ENCODE data around the gene METTL3. TPM values are rescaled to one million over a fixed set of nuclear protein-coding genes. Genes with fewer than 3 reads are reported as not detected.

The METTL3 gene
- total and polyA plus RNA-seq, 2 of the 13 experiments (the other 11 are each of a cell fraction or from before 2014, with no cell fraction given), result 123 to 130 TPM

DNA sequence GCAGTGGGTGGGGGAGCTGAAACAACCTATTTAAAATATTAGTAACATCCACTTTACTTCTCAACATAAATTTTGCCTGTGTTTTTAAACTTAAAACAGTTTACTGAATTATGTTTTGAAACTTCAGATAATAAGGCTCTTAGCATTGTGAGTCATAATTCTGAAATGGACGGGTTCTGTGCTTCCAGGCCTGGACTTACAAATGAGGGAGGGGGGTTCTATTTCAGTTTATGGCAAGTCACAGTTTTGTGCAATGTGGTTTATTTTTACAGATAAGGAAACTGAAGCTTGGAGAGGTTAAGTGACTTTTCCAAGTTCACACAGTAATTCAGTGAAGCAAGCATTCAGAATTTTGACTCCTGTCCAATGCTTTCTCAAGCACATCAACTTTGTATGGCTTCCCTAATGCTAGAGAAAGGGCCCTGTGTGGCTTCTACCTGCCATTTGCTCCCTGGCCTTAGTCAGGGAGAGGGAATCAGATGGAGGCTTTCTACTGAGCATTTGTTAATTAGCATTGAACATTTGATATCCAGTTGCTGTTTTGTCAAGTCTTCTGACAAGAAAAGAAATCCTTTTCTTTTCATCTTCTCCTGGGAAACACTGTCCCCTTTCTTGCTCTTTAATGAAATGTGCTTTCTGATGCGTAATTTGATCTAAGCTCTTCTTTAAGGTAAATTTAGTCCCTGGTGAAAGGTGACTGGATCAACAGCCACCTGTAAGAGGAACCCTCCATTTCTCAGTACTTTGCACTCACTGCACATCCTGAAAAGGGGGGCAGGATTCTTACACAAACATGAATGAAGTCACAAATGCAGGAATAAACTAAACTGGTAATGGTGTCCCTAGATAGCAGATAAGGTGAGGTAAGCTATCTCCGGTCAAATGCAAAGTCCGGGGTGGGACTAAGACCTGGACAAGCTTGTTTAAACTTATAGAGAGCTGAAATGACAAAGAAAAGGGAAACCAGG lies 17.5 kb upstream of the METTL3 start (continued):
- TF ChIP-seq ZBTB1 (CRISPR knock-in tag; IDR thresholded peaks at IDR 0.05; ENCODE audit: borderline replicate concordance) (no peak), XBP1 (CRISPR knock-in tag; IDR thresholded peaks at IDR 0.05) (no peak), POLR2G (IDR thresholded peaks at IDR 0.05; ENCODE audit: low read depth, low read length) (peak; percentile 59; the same call in 1 of the 2 replicates), ZNF891 (CRISPR knock-in tag; IDR thresholded peaks at IDR 0.05) (no peak), SP1 (IDR thresholded peaks at IDR 0.05) (no peak), SP1 (CRISPR knock-in tag; IDR thresholded peaks at IDR 0.05) (no peak), CREM (IDR thresholded peaks at IDR 0.05) (peak; percentile 77), CREM (CRISPR knock-in tag; IDR thresholded peaks at IDR 0.05) (no peak), ZNF101 (CRISPR knock-in tag; IDR thresholded peaks at IDR 0.05; ENCODE audit: borderline replicate concordance, low read depth) (no peak), MXI1 (IDR thresholded peaks at IDR 0.05; ENCODE audit: borderline replicate concordance, low read depth, low read length) (peak; percentile 35; the same call in 1 of the 3 replicates), FOXP1 (IDR thresholded peaks at IDR 0.05) (no peak), FOXP1 (CRISPR knock-in tag; IDR thresholded peaks at IDR 0.05) (peak; percentile 85), ZBTB7B (CRISPR knock-in tag; IDR thresholded peaks at IDR 0.05) (peak; percentile 83; the same call in 1 of the 2 replicates), ZNF432 (CRISPR knock-in tag; IDR thresholded peaks at IDR 0.05; ENCODE audit: borderline replicate concordance) (no peak), ZNF124 (CRISPR knock-in tag; IDR thresholded peaks at IDR 0.05) (no peak), SMARCE1 (IDR thresholded peaks at IDR 0.05; ENCODE audit: borderline replicate concordance) (no peak), RFX5 (IDR thresholded peaks at IDR 0.05; ENCODE audit: low read depth, low read length) (no peak), ZNF234 (CRISPR knock-in tag; conservative IDR thresholded peaks at IDR 0.05) (no peak), SRF (IDR thresholded peaks at IDR 0.05; ENCODE audit: low read depth, low read length) (peak; percentile 40; the same call in 1 of the 2 replicates), ELF4 (CRISPR knock-in tag; IDR thresholded peaks at IDR 0.05; ENCODE audit: borderline replicate concordance) (no peak), KLF15 (CRISPR knock-in tag; IDR thresholded peaks at IDR 0.05; ENCODE audit: borderline replicate concordance) (no peak)
- TF ChIP-seq, protein P1, sequence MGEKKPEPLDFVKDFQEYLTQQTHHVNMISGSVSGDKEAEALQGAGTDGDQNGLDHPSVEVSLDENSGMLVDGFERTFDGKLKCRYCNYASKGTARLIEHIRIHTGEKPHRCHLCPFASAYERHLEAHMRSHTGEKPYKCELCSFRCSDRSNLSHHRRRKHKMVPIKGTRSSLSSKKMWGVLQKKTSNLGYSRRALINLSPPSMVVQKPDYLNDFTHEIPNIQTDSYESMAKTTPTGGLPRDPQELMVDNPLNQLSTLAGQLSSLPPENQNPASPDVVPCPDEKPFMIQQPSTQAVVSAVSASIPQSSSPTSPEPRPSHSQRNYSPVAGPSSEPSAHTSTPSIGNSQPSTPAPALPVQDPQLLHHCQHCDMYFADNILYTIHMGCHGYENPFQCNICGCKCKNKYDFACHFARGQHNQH (CRISPR knock-in tag; IDR thresholded peaks at IDR 0.05), result 0 out of 2 replicates have a peak, but pooled peaks have one; percentile 60
- TF ChIP-seq, protein P2, sequence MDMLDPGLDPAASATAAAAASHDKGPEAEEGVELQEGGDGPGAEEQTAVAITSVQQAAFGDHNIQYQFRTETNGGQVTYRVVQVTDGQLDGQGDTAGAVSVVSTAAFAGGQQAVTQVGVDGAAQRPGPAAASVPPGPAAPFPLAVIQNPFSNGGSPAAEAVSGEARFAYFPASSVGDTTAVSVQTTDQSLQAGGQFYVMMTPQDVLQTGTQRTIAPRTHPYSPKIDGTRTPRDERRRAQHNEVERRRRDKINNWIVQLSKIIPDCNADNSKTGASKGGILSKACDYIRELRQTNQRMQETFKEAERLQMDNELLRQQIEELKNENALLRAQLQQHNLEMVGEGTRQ (IDR thresholded peaks at IDR 0.05; ENCODE audit: low read depth, low read length), result no peak
- TF ChIP-seq, protein P2 (CRISPR knock-in tag; IDR thresholded peaks at IDR 0.05; ENCODE audit: borderline replicate concordance), result no peak
- TF ChIP-seq, protein P3, sequence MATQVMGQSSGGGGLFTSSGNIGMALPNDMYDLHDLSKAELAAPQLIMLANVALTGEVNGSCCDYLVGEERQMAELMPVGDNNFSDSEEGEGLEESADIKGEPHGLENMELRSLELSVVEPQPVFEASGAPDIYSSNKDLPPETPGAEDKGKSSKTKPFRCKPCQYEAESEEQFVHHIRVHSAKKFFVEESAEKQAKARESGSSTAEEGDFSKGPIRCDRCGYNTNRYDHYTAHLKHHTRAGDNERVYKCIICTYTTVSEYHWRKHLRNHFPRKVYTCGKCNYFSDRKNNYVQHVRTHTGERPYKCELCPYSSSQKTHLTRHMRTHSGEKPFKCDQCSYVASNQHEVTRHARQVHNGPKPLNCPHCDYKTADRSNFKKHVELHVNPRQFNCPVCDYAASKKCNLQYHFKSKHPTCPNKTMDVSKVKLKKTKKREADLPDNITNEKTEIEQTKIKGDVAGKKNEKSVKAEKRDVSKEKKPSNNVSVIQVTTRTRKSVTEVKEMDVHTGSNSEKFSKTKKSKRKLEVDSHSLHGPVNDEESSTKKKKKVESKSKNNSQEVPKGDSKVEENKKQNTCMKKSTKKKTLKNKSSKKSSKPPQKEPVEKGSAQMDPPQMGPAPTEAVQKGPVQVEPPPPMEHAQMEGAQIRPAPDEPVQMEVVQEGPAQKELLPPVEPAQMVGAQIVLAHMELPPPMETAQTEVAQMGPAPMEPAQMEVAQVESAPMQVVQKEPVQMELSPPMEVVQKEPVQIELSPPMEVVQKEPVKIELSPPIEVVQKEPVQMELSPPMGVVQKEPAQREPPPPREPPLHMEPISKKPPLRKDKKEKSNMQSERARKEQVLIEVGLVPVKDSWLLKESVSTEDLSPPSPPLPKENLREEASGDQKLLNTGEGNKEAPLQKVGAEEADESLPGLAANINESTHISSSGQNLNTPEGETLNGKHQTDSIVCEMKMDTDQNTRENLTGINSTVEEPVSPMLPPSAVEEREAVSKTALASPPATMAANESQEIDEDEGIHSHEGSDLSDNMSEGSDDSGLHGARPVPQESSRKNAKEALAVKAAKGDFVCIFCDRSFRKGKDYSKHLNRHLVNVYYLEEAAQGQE (IDR thresholded peaks at IDR 0.05; ENCODE audit: borderline replicate concordance in 1 of 2, low read depth in 1 of 2, low read length in 2 of 2), result no peak
